CD4-positive, alpha-beta T cell (primary cell): ENCODE results near the gene DDX4. TPM values are rescaled to one million over a fixed set of nuclear protein-coding genes. Genes with fewer than 3 reads are reported as not detected.
A peak's percentile ranks its signal among the peaks of the same experiment; 100 is the strongest.

Experiments used
- ATAC-seq: fragments of 200-7000 bp; cut with Tn5 transposase; one replicate; pipeline ENCODE4 v1.10.0; 2022; ENCODE audit warnings: mild to moderate bottlenecking; ENCODE audit not compliant: poor library complexity
- CTCF ChIA-PET: fragments of 350-600 bp; sonication (Branson Sonifier 250); formaldehyde crosslinking; loops from one replicate; lab custom pipeline; 2021; ENCODE audit warnings: antibody characterized with exemption, inconsistent platforms; lab: Charles Lee
- POLR2A ChIA-PET: fragments of 350-600 bp; sonication (Branson Sonifier 250); formaldehyde crosslinking; loops from one replicate; lab custom pipeline; 2021; ENCODE audit warnings: antibody characterized with exemption, inconsistent platforms; lab: Charles Lee
- DNase-seq, 14 experiments: peaks; one replicate each; pipeline ENCODE4 v3.0.0-alpha.2; 2013 to 2020; ENCODE audit warnings: mixed read lengths in 2 of 14
- H3K27ac ChIP-seq, 2 donors: one replicate each; pipeline versions ENCODE4 v1.5.1 to v1.7.0; 2013; ENCODE audit warnings: low read length in 2 of 2, low read depth in 1 of 2, mild to moderate bottlenecking in 1 of 2
- H3K27me3 ChIP-seq, 2 experiments: 1 replicate in 1 of 2; 2 replicates in 1 of 2; pipeline versions ENCODE4 v1.6.1 to v1.7.0; 2013; ENCODE audit warnings: low read length in 2 of 2, control low read depth in 1 of 2, mild to moderate bottlenecking in 1 of 2, moderate library complexity in 1 of 2; ENCODE audit not compliant: insufficient read depth in 2 of 2, control insufficient read depth in 1 of 2
- H3K36me3 ChIP-seq: one replicate; pipeline ENCODE4 v1.6.1; 2013; ENCODE audit warnings: low read length, control low read depth; ENCODE audit not compliant: insufficient read depth
- H3K4me1 ChIP-seq: one replicate; pipeline ENCODE4 v1.6.1; 2013; ENCODE audit warnings: low read length, control low read depth; ENCODE audit not compliant: insufficient read depth
- H3K4me3 ChIP-seq: one replicate; pipeline ENCODE4 v1.5.1; 2013; ENCODE audit warnings: mild to moderate bottlenecking, low read length, moderate library complexity
- H3K9me3 ChIP-seq, 2 experiments: 1 replicate in 1 of 2; 2 replicates in 1 of 2; pipeline versions ENCODE4 v1.6.1 to v1.7.0; 2013; ENCODE audit warnings: low read length in 2 of 2, mild to moderate bottlenecking in 2 of 2, control low read depth in 1 of 2, moderate library complexity in 1 of 2; ENCODE audit not compliant: control insufficient read depth in 1 of 2, insufficient read depth in 1 of 2
- H3K27ac Mint-ChIP-seq: one replicate; pipeline ENCODE4 v1.8.0; 2020; ENCODE audit warnings: mixed read lengths
- H3K27me3 Mint-ChIP-seq: one replicate; pipeline ENCODE4 v1.8.0; 2021; ENCODE audit warnings: mixed read lengths
- H3K36me3 Mint-ChIP-seq: one replicate; pipeline ENCODE4 v1.8.0; 2021; ENCODE audit warnings: low read depth, mixed read lengths
- H3K4me1 Mint-ChIP-seq: one replicate; pipeline ENCODE4 v1.8.0; 2021; ENCODE audit warnings: low read depth, mixed read lengths
- H3K4me3 Mint-ChIP-seq: one replicate; pipeline ENCODE4 v1.8.0; 2020; ENCODE audit warnings: mild to moderate bottlenecking, mixed read lengths
- H3K9me3 Mint-ChIP-seq: one replicate; pipeline ENCODE4 v1.8.0; 2020; ENCODE audit warnings: mixed read lengths
- intact Hi-C, 2 experiments: fragments of 100-400 bp; cut with DNase I in 1 of 2; cut with micrococcal nuclease in 1 of 2; formaldehyde crosslinking; loops; one replicate each; pipeline versions ENCODE4 v1.15.1 to v1.9.0; 2023 to 2025; cut with DNase I, micrococcal nuclease
- polyA plus RNA-seq, 2 donors: library from polyadenylated mRNA; unstranded; fragments of 120-200 nt; gene quantifications; one replicate each; pipeline ENCODE4 v1.2.1, GENCODE V29; 2013
- total RNA-seq, 174 experiments: library from RNA in 2 of 174; stranded (reverse) in 2 of 174; gene quantifications; one replicate each; pipeline ENCODE4 v1.2.3 and lab custom pipeline; 2021 to 2026
- TF ChIP-seq, protein P1 (sequence below): fragments of 200-600 bp; IDR thresholded peaks from one replicate; pipeline ENCODE4 v1.8.0; 2022; ENCODE audit warnings: antibody characterized with exemption, mild to moderate bottlenecking

The DDX4 gene
- total RNA-seq, result not detected
- polyA plus RNA-seq (2013, experiment 1 of 2), result not detected
- polyA plus RNA-seq (2013, experiment 2 of 2), result 0.03 TPM
- total RNA-seq (lab: John Stamatoyannopoulos, UW), result 0 to 8.0 (median 0.05) reads per million in 172 experiments

DNA sequence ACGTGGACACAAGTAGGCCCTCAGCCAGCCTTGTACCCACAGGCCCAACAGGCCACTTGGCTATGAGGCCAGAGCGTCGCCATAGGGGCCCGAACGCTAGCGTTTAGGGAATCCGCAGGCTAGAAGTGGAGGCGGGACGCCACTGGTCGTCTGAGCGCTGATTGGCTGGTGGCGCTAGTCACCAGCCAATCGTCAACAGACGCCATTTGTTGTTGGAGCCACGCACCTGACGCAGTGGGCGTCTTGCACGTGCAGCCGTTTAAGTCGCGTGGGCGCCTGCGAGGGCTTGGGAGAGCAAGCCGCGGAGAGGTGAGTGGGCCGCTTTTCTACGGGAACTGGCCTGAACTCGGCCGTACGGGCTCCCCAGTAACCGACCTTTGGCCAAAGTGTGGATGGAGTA, at the start of gene DDX4:
Gene DDX4 (plus strand): TSS at position 269 of the 400 bp plus-strand sequence. CDS start 903 bp downstream, outside the sequence.
- H3K27ac ChIP-seq, result no peak within 1 kb of the TSS
- no peak within 1 kb of the TSS for H3K4me3 ChIP-seq
- H3K27me3 ChIP-seq, result no peaks in the 10 kb centered on the region
- Mint-ChIP-seq H3K4me1 (no peaks in the 10 kb centered on the region), H3K27me3 (no peaks in the 10 kb centered on the region), H3K4me3 (no peak within 1 kb of the TSS), H3K36me3 (no peaks in the 10 kb centered on the region), H3K27ac (no peak within 1 kb of the TSS), H3K9me3 (no peaks in the 10 kb centered on the region)
- TF ChIP-seq, protein P1, sequence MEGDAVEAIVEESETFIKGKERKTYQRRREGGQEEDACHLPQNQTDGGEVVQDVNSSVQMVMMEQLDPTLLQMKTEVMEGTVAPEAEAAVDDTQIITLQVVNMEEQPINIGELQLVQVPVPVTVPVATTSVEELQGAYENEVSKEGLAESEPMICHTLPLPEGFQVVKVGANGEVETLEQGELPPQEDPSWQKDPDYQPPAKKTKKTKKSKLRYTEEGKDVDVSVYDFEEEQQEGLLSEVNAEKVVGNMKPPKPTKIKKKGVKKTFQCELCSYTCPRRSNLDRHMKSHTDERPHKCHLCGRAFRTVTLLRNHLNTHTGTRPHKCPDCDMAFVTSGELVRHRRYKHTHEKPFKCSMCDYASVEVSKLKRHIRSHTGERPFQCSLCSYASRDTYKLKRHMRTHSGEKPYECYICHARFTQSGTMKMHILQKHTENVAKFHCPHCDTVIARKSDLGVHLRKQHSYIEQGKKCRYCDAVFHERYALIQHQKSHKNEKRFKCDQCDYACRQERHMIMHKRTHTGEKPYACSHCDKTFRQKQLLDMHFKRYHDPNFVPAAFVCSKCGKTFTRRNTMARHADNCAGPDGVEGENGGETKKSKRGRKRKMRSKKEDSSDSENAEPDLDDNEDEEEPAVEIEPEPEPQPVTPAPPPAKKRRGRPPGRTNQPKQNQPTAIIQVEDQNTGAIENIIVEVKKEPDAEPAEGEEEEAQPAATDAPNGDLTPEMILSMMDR, result no peak
- ChIA-PET CTCF (no interaction called here), POLR2A (no interaction called here)
- H3K9me3 ChIP-seq, result peaks cover 0 to 11% of the 10 kb centered on the region in 2 experiments
- H3K36me3 ChIP-seq, result no peaks in the 10 kb centered on the region
- no peaks in the 10 kb centered on the region for H3K4me1 ChIP-seq
- intact Hi-C loops, result no loop called here
- DNase-seq (peak in 1 of 14 experiments; percentile 9), ATAC-seq (no peak)

DNA sequence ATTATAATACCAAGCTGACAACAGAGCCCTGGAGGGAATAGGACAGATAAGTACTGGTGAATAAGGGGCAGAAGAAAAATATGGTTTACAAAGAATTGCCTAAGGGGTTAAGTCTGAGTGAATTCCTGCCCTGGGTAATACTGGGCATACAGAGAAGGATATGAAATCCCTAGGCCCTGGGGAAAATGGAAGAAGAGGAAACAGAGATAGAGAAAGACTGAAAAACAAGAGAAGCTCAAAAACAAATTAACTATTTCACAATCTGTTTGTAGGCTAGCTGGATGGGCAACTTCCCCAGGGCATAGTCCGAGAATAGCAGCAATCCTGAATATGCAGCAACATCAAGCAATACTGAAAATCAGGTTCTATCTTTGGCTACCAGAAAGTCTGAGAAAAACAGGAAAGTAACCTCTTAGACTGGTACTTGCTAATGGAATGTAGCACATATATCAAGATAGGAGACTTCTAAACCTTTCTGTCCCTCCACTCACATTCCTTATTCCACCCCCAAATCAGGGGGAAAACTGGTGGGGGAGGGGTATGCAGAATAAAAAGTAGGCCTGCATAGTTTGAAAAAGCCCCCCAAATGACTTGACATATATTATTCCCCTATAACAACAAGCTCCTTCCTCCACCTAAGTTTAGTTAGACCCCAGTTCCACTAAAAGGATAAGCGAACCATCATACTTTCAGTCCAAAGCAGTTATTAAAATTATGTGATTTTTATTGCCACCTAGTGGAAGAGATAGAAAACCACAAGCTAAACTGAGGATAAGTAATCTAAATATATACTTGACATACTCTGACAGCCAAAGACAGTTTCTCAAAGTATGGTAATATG, 46.4 kb upstream of the DDX4 start:
- CTCF ChIA-PET, result interaction anchor here (0.6 to 1.7 kb wide), 5 partner anchors 16 to 510 kb away, joined by 3 to 5 read pairs (median 3); no protein-coding TSS in a partner anchor
- H3K27me3 ChIP-seq, result no peaks in the 10 kb centered on the region
- DNase-seq (peak in 3 of 14 experiments; percentile 47), ATAC-seq (peak; percentile 59)
- Mint-ChIP-seq H3K27me3 (no peaks in the 10 kb centered on the region), H3K4me1 (peaks cover 5% of the 10 kb centered on the region), H3K9me3 (no peaks in the 10 kb centered on the region), H3K27ac (no peak overlapping the region), H3K36me3 (peaks cover 11% of the 10 kb centered on the region), H3K4me3 (no peak overlapping the region)
- POLR2A ChIA-PET, result no interaction called here
- H3K9me3 ChIP-seq, result no peaks in the 10 kb centered on the region
- TF ChIP-seq, protein P1, result peak; percentile 82
- intact Hi-C loops, result loop anchor here (1.0 to 5.0 kb wide), 9 partner anchors 199 to 804 kb away; partner anchors contain the start of gene CDC20B (in 2 of the 2)
- no peak overlapping the region for H3K27ac ChIP-seq
- peaks cover 7% of the 10 kb centered on the region for H3K36me3 ChIP-seq
- no peaks in the 10 kb centered on the region for H3K4me1 ChIP-seq
- H3K4me3 ChIP-seq, result no peak overlapping the region

DNA sequence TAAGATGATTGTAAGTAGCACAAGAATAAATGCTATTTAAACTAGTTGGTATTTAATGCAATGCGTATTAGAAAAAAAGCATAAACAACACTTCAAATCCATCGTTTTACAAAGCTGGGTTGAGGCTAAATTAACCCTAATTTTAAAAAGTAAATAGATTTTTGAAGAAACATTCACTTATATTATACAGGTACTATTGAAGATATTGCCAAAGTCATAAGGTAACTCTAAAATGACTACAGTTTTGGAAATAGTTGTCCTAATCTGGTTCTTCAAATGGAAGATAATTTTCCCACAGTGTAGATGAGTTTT, 45.8 kb upstream of the DDX4 start:
- TF ChIP-seq, protein P1, result peak; percentile 40
- H3K36me3 Mint-ChIP-seq, result peaks cover 12% of the 10 kb centered on the region
- no peak overlapping the region for H3K27ac Mint-ChIP-seq
- no peak overlapping the region for H3K4me3 ChIP-seq
- H3K4me1 ChIP-seq, result no peaks in the 10 kb centered on the region
- intact Hi-C loops, result loop anchor here (1.0 to 5.0 kb wide), 7 partner anchors 200 to 805 kb away; partner anchors contain the start of gene CDC20B (in 2 of the 2)
- DNase-seq, result no peak
- H3K4me1 Mint-ChIP-seq, result peaks cover 5% of the 10 kb centered on the region
- H3K4me3 Mint-ChIP-seq, result no peak overlapping the region
- no peaks in the 10 kb centered on the region for H3K9me3 Mint-ChIP-seq
- H3K27me3 Mint-ChIP-seq, result no peaks in the 10 kb centered on the region
- H3K9me3 ChIP-seq, result no peaks in the 10 kb centered on the region
- H3K27me3 ChIP-seq, result no peaks in the 10 kb centered on the region
- ChIA-PET POLR2A (no interaction called here), CTCF (interaction anchor here (0.6 to 1.7 kb wide), 4 partner anchors 16 to 509 kb away, joined by 3 to 5 read pairs (median 4); no protein-coding TSS in a partner anchor)
- peaks cover 7% of the 10 kb centered on the region for H3K36me3 ChIP-seq
- H3K27ac ChIP-seq, result no peak overlapping the region
- ATAC-seq, result no peak
